ENCODE results near the gene KRT33B. TPM values are rescaled to one million over a fixed set of nuclear protein-coding genes. Genes with fewer than 3 reads are reported as not detected.

KRT33B gene
- total and polyA plus RNA-seq, 11 donors = not detected

GRCh38 chr17:41322094-41322902 is 47.3 kb downstream of the KRT33B start:
- TF ChIP-seq POLR2A (IDR thresholded peaks at IDR 0.05) (no peak), CTCF (IDR thresholded peaks at IDR 0.05) (peak; percentile 35 to 73 (median 59))
- H3K36me3 ChIP-seq = no peaks in the 10 kb centered on the region
- intact Hi-C loops (cut with DNase I) = loop anchor here in 6 of 10 donors (1.0 to 10.0 kb wide), 8 partner anchors 57 to 519 kb away; partner anchors contain the start of gene KRTAP9-6 (in 1 of the 6)
- peaks cover 0 to 16% (median 9%) of the 10 kb centered on the region in 12 donors for H3K9me3 ChIP-seq
- peak in 1 of 4 donors; percentile 41 for ATAC-seq
- WGBS, 4 donors = 35 to 44% (median 39%) methylated on average over 5 of the region's 5 CpGs
- H3K4me1 ChIP-seq = no peaks in the 10 kb centered on the region
- H3K27ac ChIP-seq = no peak overlapping the region
- no peaks in the 10 kb centered on the region for H3K27me3 ChIP-seq
- no peak overlapping the region for H3K4me3 ChIP-seq
- DNase-seq = no peak

GRCh38 chr17:41318231-41318630 is 51.4 kb downstream of the KRT33B start:
- TF ChIP-seq CTCF (IDR thresholded peaks at IDR 0.05) (no peak), POLR2A (IDR thresholded peaks at IDR 0.05) (no peak)
- 35 to 68% (median 42%) methylated on average over 2 of the region's 2 CpGs for WGBS, 4 donors
- intact Hi-C loops (cut with DNase I) = no loop called here

GRCh38 chr17:41315814-41316445 is 53.7 kb downstream of the KRT33B start:
- Histone ChIP-seq H3K27ac (no peak overlapping the region), H3K4me3 (no peak overlapping the region), H3K36me3 (no peaks in the 10 kb centered on the region), H3K9me3 (peaks cover 0 to 16% (median 9%) of the 10 kb centered on the region in 12 donors), H3K4me1 (no peaks in the 10 kb centered on the region), H3K27me3 (peaks cover 0 to 21% (median 5%) of the 10 kb centered on the region in 9 donors)
- WGBS, 4 donors = 69 to 75% (median 73%) methylated on average over 15 to 17 of the region's 17 CpGs
- ATAC-seq (no peak), DNase-seq (no peak)
- TF ChIP-seq CTCF (IDR thresholded peaks at IDR 0.05) = no peak
- no peak for TF ChIP-seq POLR2A (IDR thresholded peaks at IDR 0.05)
- intact Hi-C loops (cut with DNase I) = no loop called here

More at GRCh38 chr17:41318231-41318630, 51.4 kb downstream of the KRT33B start:
- peaks cover 0 to 21% (median 5%) of the 10 kb centered on the region in 9 donors for H3K27me3 ChIP-seq
- no peaks in the 10 kb centered on the region for H3K4me1 ChIP-seq
- H3K36me3 ChIP-seq = no peaks in the 10 kb centered on the region
- no peak overlapping the region for H3K27ac ChIP-seq
- ATAC-seq (no peak), DNase-seq (no peak)
- no peak overlapping the region for H3K4me3 ChIP-seq
- H3K9me3 ChIP-seq = peaks cover 0 to 16% (median 9%) of the 10 kb centered on the region in 12 donors

- WGBS, 4 donors = 80 to 83% (median 81%) methylated on average over 20 to 24 of the region's 24 CpGs
- H3K27me3 ChIP-seq = peaks cover 0 to 21% (median 5%) of the 10 kb centered on the region in 9 donors
- H3K27ac ChIP-seq = no peak within 1 kb of the TSS
- no peak within 1 kb of the TSS for H3K4me3 ChIP-seq
- ATAC-seq = no peak
- no peaks in the 10 kb centered on the region for H3K4me1 ChIP-seq
- peaks cover 0 to 13% (median 9%) of the 10 kb centered on the region in 12 donors for H3K9me3 ChIP-seq
- intact Hi-C loops (cut with DNase I) = no loop called here
- TF ChIP-seq CTCF (IDR thresholded peaks at IDR 0.05) (no peak), POLR2A (IDR thresholded peaks at IDR 0.05) (no peak)
- DNase-seq = no peak
- H3K36me3 ChIP-seq = no peaks in the 10 kb centered on the region
These were observed 54.3 kb downstream of the KRT33B start, which contains the start of gene KRTAP17-1 for GRCh38 chr17:41315204-41315794. TSS of gene KRTAP17-1 (minus strand) at chr17:41315710. CDS start at chr17:41315650, 60 bp downstream.

Measured in heart left ventricle (tissue), 16 donors.